ENCODE measurements around the gene RCN1. TPM values are rescaled to one million over a fixed set of nuclear protein-coding genes. Genes with fewer than 3 reads are reported as not detected.

RCN1 gene
- total RNA-seq, 1 donor = 367 TPM

GRCh38 chr11:32137869-32138268, 47.0 kb downstream of the RCN1 start:
- no peak overlapping the region for H3K4me3 ChIP-seq (ENCODE audit: low read depth, low read length)
- TF ChIP-seq, protein P1, sequence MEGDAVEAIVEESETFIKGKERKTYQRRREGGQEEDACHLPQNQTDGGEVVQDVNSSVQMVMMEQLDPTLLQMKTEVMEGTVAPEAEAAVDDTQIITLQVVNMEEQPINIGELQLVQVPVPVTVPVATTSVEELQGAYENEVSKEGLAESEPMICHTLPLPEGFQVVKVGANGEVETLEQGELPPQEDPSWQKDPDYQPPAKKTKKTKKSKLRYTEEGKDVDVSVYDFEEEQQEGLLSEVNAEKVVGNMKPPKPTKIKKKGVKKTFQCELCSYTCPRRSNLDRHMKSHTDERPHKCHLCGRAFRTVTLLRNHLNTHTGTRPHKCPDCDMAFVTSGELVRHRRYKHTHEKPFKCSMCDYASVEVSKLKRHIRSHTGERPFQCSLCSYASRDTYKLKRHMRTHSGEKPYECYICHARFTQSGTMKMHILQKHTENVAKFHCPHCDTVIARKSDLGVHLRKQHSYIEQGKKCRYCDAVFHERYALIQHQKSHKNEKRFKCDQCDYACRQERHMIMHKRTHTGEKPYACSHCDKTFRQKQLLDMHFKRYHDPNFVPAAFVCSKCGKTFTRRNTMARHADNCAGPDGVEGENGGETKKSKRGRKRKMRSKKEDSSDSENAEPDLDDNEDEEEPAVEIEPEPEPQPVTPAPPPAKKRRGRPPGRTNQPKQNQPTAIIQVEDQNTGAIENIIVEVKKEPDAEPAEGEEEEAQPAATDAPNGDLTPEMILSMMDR (IDR thresholded peaks at IDR 0.05; ENCODE audit: insufficient read depth, low read depth, low read length) = no peak
- DNase-seq (ENCODE audit: low read depth) = no peak

- TF ChIP-seq, protein P1 (IDR thresholded peaks at IDR 0.05; ENCODE audit: insufficient read depth, low read depth, low read length) = no peak
- DNase-seq (ENCODE audit: low read depth) = no peak
- no peak overlapping the region for H3K4me3 ChIP-seq (ENCODE audit: low read depth, low read length)
These were observed 48.0 kb downstream of the RCN1 start for GRCh38 chr11:32138902-32139301.

DNA sequence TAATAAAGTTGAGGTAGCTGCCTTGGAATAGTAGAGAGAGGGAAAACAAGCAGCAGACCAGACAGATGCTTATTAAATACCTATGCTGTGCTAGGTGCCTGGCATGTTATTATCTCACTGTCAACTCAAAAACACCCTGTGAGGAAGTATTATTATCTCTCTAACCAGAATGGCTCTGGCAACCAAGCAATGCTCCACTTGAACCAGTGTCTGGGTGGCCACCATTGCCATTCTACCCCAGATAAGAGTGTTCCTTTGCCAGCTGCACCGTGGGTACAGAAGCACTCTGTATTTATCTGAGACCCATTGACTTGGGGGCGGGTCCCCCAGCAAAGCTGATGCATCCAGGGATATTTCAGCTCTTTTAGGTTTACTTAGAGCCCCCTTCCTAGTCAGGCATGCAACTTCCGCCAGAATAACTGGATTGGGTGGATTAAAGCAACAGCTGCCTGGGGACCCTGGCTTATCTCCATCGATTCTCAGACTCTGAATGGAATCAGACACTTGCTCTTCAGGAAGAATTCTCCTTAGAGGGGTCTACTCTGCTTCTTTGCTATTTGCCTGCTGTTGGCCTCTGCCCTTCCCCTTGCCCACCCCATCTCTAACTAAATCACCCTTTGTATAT, 49.1 kb downstream of the RCN1 start:
- H3K4me3 ChIP-seq (ENCODE audit: low read depth, low read length) = no peak overlapping the region
- TF ChIP-seq, protein P1 (IDR thresholded peaks at IDR 0.05; ENCODE audit: insufficient read depth, low read depth, low read length) = no peak
- DNase-seq (ENCODE audit: low read depth) = no peak

DNA sequence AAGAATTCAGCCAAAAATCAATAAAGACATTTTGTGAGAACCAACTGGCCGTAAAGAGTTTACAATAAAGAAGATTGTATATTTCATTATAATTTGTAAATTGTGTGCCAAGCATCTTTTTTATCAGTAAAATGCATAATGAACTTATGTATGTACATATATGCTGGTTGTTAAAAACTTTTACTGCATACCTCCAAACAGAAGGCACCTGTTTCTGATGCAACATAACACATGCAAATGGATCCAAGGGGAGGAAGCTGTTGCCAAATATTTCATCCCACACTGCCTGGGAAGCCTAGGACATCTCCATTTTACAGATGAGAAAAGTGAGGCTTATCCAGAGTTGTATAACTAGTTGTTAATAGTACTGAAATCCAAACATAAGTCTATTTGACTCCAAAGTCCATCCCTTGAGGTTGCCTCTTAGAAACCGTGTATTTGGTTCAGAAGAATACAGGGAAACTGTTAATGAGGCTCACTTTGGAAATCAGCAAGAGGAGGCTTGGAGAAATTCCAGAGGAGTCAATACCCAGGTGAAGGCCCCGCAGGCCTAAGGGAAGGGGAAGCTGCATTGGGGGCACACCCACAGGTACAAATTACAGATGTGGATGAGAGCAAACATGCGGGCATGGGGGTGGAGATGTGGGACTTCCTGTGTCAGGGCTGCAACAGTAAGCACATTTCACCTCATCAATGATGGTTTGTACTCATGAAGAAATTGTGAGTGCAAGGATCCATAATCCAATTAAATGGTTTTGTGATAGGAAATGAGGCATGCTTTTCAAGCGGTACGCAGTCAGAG, 51.1 kb downstream of the RCN1 start:
- no peak overlapping the region for H3K4me3 ChIP-seq (ENCODE audit: low read depth, low read length)
- TF ChIP-seq, protein P1 (IDR thresholded peaks at IDR 0.05; ENCODE audit: insufficient read depth, low read depth, low read length) = no peak
- DNase-seq (ENCODE audit: low read depth) = no peak

DNA sequence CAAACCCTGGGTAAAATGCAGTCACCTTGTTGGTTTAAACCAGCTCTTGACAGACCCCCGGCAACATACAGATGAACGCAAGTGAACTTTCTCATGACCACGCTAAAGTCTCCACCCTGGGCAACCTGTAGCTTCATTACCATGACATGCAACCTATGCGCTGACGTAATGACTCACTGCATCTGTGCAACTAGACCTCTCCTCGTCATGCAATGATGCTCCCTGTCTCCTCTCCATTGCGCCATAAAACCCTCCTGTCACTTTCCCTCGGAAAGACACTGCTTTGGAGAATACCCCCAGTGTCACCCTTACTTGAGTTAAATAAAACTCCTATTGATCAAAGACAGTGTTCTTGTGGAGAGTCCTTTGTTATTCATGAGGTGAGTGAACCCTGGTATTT, 52.5 kb downstream of the RCN1 start:
- no peak for DNase-seq (ENCODE audit: low read depth)
- no peak overlapping the region for H3K4me3 ChIP-seq (ENCODE audit: low read depth, low read length)
- TF ChIP-seq, protein P1 (IDR thresholded peaks at IDR 0.05; ENCODE audit: insufficient read depth, low read depth, low read length) = no peak

DNA sequence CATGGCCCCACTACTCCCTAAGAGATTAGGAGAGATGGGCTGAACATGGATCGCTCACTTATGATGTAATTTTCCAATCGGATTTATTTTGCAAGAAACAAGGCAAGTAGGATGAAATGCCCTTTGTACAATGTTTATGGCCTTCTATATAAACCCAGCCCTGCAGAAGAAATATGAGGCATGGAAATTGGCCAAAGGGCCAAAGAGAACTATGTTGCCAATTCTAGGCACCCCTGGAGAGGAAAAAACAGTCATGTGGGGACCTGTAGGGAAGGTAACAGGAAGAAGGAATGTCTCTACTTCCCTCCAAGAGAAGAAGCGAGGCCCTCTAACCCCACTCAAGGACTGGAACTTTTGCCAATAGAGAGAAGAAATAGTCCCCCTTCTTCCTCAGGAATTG, 54.4 kb downstream of the RCN1 start:
- no peak for DNase-seq (ENCODE audit: low read depth)
- no peak overlapping the region for H3K4me3 ChIP-seq (ENCODE audit: low read depth, low read length)
- TF ChIP-seq, protein P1 (IDR thresholded peaks at IDR 0.05; ENCODE audit: insufficient read depth, low read depth, low read length) = no peak
